CD4-positive, alpha-beta T cell (primary cell): Measurements from ENCODE around the gene FCAMR. TPM values are rescaled to one million over a fixed set of nuclear protein-coding genes. Genes with fewer than 3 reads are reported as not detected.
A peak's percentile ranks its signal among the peaks of the same experiment; 100 is the strongest.

ENCODE experiments used
- ATAC-seq: fragments of 200-7000 bp; cut with Tn5 transposase; one replicate; pipeline ENCODE4 v1.10.0; 2022; ENCODE audit warnings: mild to moderate bottlenecking; ENCODE audit not compliant: poor library complexity
- CTCF ChIA-PET: fragments of 350-600 bp; sonication (Branson Sonifier 250); formaldehyde crosslinking; loops from one replicate; lab custom pipeline; 2021; ENCODE audit warnings: antibody characterized with exemption, inconsistent platforms; lab: Charles Lee
- POLR2A ChIA-PET: fragments of 350-600 bp; sonication (Branson Sonifier 250); formaldehyde crosslinking; loops from one replicate; lab custom pipeline; 2021; ENCODE audit warnings: antibody characterized with exemption, inconsistent platforms; lab: Charles Lee
- DNase-seq, 14 experiments: peaks; one replicate each; pipeline ENCODE4 v3.0.0-alpha.2; 2013 to 2020; ENCODE audit warnings: mixed read lengths in 2 of 14
- H3K27ac ChIP-seq, 2 donors: one replicate each; pipeline versions ENCODE4 v1.5.1 to v1.7.0; 2013; ENCODE audit warnings: low read length in 2 of 2, low read depth in 1 of 2, mild to moderate bottlenecking in 1 of 2
- H3K27me3 ChIP-seq, 2 experiments: 1 replicate in 1 of 2; 2 replicates in 1 of 2; pipeline versions ENCODE4 v1.6.1 to v1.7.0; 2013; ENCODE audit warnings: low read length in 2 of 2, control low read depth in 1 of 2, mild to moderate bottlenecking in 1 of 2, moderate library complexity in 1 of 2; ENCODE audit not compliant: insufficient read depth in 2 of 2, control insufficient read depth in 1 of 2
- H3K36me3 ChIP-seq: one replicate; pipeline ENCODE4 v1.6.1; 2013; ENCODE audit warnings: low read length, control low read depth; ENCODE audit not compliant: insufficient read depth
- H3K4me1 ChIP-seq: one replicate; pipeline ENCODE4 v1.6.1; 2013; ENCODE audit warnings: low read length, control low read depth; ENCODE audit not compliant: insufficient read depth
- H3K4me3 ChIP-seq: one replicate; pipeline ENCODE4 v1.5.1; 2013; ENCODE audit warnings: mild to moderate bottlenecking, low read length, moderate library complexity
- H3K9me3 ChIP-seq, 2 experiments: 1 replicate in 1 of 2; 2 replicates in 1 of 2; pipeline versions ENCODE4 v1.6.1 to v1.7.0; 2013; ENCODE audit warnings: low read length in 2 of 2, mild to moderate bottlenecking in 2 of 2, control low read depth in 1 of 2, moderate library complexity in 1 of 2; ENCODE audit not compliant: control insufficient read depth in 1 of 2, insufficient read depth in 1 of 2
- H3K27ac Mint-ChIP-seq: one replicate; pipeline ENCODE4 v1.8.0; 2020; ENCODE audit warnings: mixed read lengths
- H3K27me3 Mint-ChIP-seq: one replicate; pipeline ENCODE4 v1.8.0; 2021; ENCODE audit warnings: mixed read lengths
- H3K36me3 Mint-ChIP-seq: one replicate; pipeline ENCODE4 v1.8.0; 2021; ENCODE audit warnings: low read depth, mixed read lengths
- H3K4me1 Mint-ChIP-seq: one replicate; pipeline ENCODE4 v1.8.0; 2021; ENCODE audit warnings: low read depth, mixed read lengths
- H3K4me3 Mint-ChIP-seq: one replicate; pipeline ENCODE4 v1.8.0; 2020; ENCODE audit warnings: mild to moderate bottlenecking, mixed read lengths
- H3K9me3 Mint-ChIP-seq: one replicate; pipeline ENCODE4 v1.8.0; 2020; ENCODE audit warnings: mixed read lengths
- CTCF ChIP-seq: fragments of 200-600 bp; IDR thresholded peaks from one replicate; pipeline ENCODE4 v1.8.0; 2022; ENCODE audit warnings: antibody characterized with exemption, mild to moderate bottlenecking
- intact Hi-C, 2 experiments: fragments of 100-400 bp; cut with DNase I in 1 of 2; cut with micrococcal nuclease in 1 of 2; formaldehyde crosslinking; loops; one replicate each; pipeline versions ENCODE4 v1.15.1 to v1.9.0; 2023 to 2025; cut with DNase I, micrococcal nuclease
- total RNA-seq, 174 experiments: library from RNA in 2 of 174; stranded (reverse) in 2 of 174; gene quantifications; one replicate each; pipeline ENCODE4 v1.2.3 and lab custom pipeline; 2021 to 2026

The FCAMR gene
- total RNA-seq, 2 experiments from 2014 or later: not detected

GRCh38 chr1:206985162-206985749 is 15.0 kb upstream of the FCAMR start:
- no peak overlapping the region for H3K27ac Mint-ChIP-seq
- no peaks in the 10 kb centered on the region for H3K9me3 Mint-ChIP-seq
- no peak for TF ChIP-seq CTCF
- no peak for ATAC-seq
- CTCF ChIA-PET: interaction anchor here (1.4 kb wide), 1 partner anchor 14 kb away, joined by 3 read pairs; no protein-coding TSS in a partner anchor
- H3K4me1 ChIP-seq: no peaks in the 10 kb centered on the region
- peaks cover 18% of the 10 kb centered on the region for H3K27me3 Mint-ChIP-seq
- no peak for DNase-seq
- no peak overlapping the region for H3K27ac ChIP-seq
- H3K36me3 ChIP-seq: no peaks in the 10 kb centered on the region
- no peaks in the 10 kb centered on the region for H3K36me3 Mint-ChIP-seq
- no peak overlapping the region for H3K4me3 Mint-ChIP-seq
- intact Hi-C loops: loop anchor here in 1 of 2 experiments (10.0 kb wide), 1 partner anchor 510 kb away; the partner anchor contains the start of gene IKBKE
- POLR2A ChIA-PET: no interaction called here
- no peak overlapping the region for H3K4me3 ChIP-seq
- H3K27me3 ChIP-seq: peaks cover 6 to 12% of the 10 kb centered on the region in 2 experiments
- no peaks in the 10 kb centered on the region for H3K4me1 Mint-ChIP-seq
- H3K9me3 ChIP-seq: no peaks in the 10 kb centered on the region

- no peak overlapping the region for H3K4me3 Mint-ChIP-seq
- ATAC-seq (peak; percentile 81), DNase-seq (peak; percentile 48 to 77 (median 59))
- intact Hi-C loops: loop anchor here (1.0 to 10.0 kb wide), 10 partner anchors 69 to 507 kb away; partner anchors contain the start of genes IL20 (in 2 of the 2) and IKBKE (in 1 of the 2)
- peaks cover 6 to 12% of the 10 kb centered on the region in 2 experiments for H3K27me3 ChIP-seq
- H3K4me3 ChIP-seq: no peak overlapping the region
- H3K36me3 Mint-ChIP-seq: no peaks in the 10 kb centered on the region
- H3K4me1 Mint-ChIP-seq: no peaks in the 10 kb centered on the region
- ChIA-PET CTCF (interaction anchor here (0.6 to 2.1 kb wide), 32 partner anchors 8 to 520 kb away, joined by 3 to 23 read pairs (median 4); partner anchors contain the start of genes DYRK3, EIF2D and IL20), POLR2A (interaction anchor here (0.6 to 2.3 kb wide), 14 partner anchors 43 to 318 kb away, joined by 3 to 16 read pairs (median 3); partner anchors contain the start of genes FCMR and IL20)
- peak; percentile 88 for TF ChIP-seq CTCF
- no peaks in the 10 kb centered on the region for H3K9me3 Mint-ChIP-seq
- H3K36me3 ChIP-seq: no peaks in the 10 kb centered on the region
- no peaks in the 10 kb centered on the region for H3K4me1 ChIP-seq
- no peak overlapping the region for H3K27ac Mint-ChIP-seq
- no peaks in the 10 kb centered on the region for H3K9me3 ChIP-seq
- H3K27me3 Mint-ChIP-seq: peaks cover 18% of the 10 kb centered on the region
- H3K27ac ChIP-seq: no peak overlapping the region
Measured at GRCh38 chr1:206982216-206982615, 12.0 kb upstream of the FCAMR start.

GRCh38 chr1:206979379-206980043 is 9.3 kb upstream of the FCAMR start:
- Histone ChIP-seq H3K9me3 (no peaks in the 10 kb centered on the region), H3K27me3 (peaks cover 5 to 6% of the 10 kb centered on the region in 2 experiments), H3K36me3 (no peaks in the 10 kb centered on the region), H3K4me3 (no peak overlapping the region), H3K4me1 (no peaks in the 10 kb centered on the region), H3K27ac (no peak overlapping the region)
- H3K4me3 Mint-ChIP-seq: no peak overlapping the region
- no peak for DNase-seq
- no peak for ATAC-seq
- no peaks in the 10 kb centered on the region for H3K4me1 Mint-ChIP-seq
- intact Hi-C loops: loop anchor here (2.0 to 10.0 kb wide), 4 partner anchors 65 to 505 kb away; partner anchors contain the start of genes IKBKE (in 1 of the 2) and IL20 (in 1 of the 2)
- no peaks in the 10 kb centered on the region for H3K9me3 Mint-ChIP-seq
- peak; percentile 27 for TF ChIP-seq CTCF
- H3K27me3 Mint-ChIP-seq: peaks cover 11% of the 10 kb centered on the region
- ChIA-PET POLR2A (interaction anchor here (0.8 to 1.3 kb wide), 4 partner anchors 47 to 245 kb away, joined by 3 to 4 read pairs (median 4); partner anchors contain the start of gene FCMR), CTCF (interaction anchor here (1.8 kb wide), 1 partner anchor 244 kb away, joined by 6 read pairs; no protein-coding TSS in a partner anchor)
- H3K36me3 Mint-ChIP-seq: no peaks in the 10 kb centered on the region
- no peak overlapping the region for H3K27ac Mint-ChIP-seq
